Liver (tissue), 9 donors: ENCODE data around the gene FGF1. TPM values are rescaled to one million over a fixed set of nuclear protein-coding genes. Genes with fewer than 3 reads are reported as not detected.

Experiments used
- DNase-seq: peaks from one replicate; pipeline ENCODE4 v3.0.0-alpha.2; 2017; ENCODE audit warnings: low spot score
- H3K27ac ChIP-seq, 2 donors: one replicate each; pipeline ENCODE4 v1.7.0; 2013; ENCODE audit warnings: inconsistent platforms in 2 of 2, low read length in 2 of 2, control low read depth in 1 of 2, low read depth in 1 of 2, mild to moderate bottlenecking in 1 of 2
- H3K27me3 ChIP-seq, 4 donors: one replicate each; pipeline versions ENCODE4 v1.6.1 to v1.7.0; 2013; ENCODE audit warnings: low read length in 3 of 4, inconsistent platforms in 1 of 4, mild to moderate bottlenecking in 1 of 4, moderate library complexity in 1 of 4; ENCODE audit not compliant: control insufficient read depth in 4 of 4, insufficient read depth in 4 of 4
- H3K36me3 ChIP-seq, 4 donors: one replicate each; pipeline versions ENCODE4 v1.6.1 to v1.7.0; 2013; ENCODE audit warnings: low read length in 3 of 4, mild to moderate bottlenecking in 3 of 4, low read depth in 1 of 4, moderate library complexity in 1 of 4; ENCODE audit not compliant: control insufficient read depth in 4 of 4, insufficient read depth in 3 of 4
- H3K4me1 ChIP-seq, 4 donors: one replicate each; pipeline versions ENCODE4 v1.6.1 to v1.7.0; 2013; ENCODE audit warnings: low read length in 3 of 4, mild to moderate bottlenecking in 3 of 4, moderate library complexity in 1 of 4; ENCODE audit not compliant: control insufficient read depth in 4 of 4, insufficient read depth in 4 of 4
- H3K4me3 ChIP-seq, 3 donors: one replicate each; pipeline versions ENCODE4 v1.6.1 to v1.7.0; 2013; ENCODE audit warnings: low read length in 3 of 3, control low read depth in 1 of 3, low read depth in 1 of 3, mild to moderate bottlenecking in 1 of 3
- H3K9ac ChIP-seq, 2 donors: one replicate each; pipeline ENCODE4 v1.7.0; 2013; ENCODE audit warnings: low read length in 2 of 2, mild to moderate bottlenecking in 2 of 2, moderate library complexity in 2 of 2, control low read depth in 1 of 2, low read depth in 1 of 2
- H3K9me3 ChIP-seq, 4 donors: one replicate each; pipeline versions ENCODE4 v1.6.1 to v1.7.0; 2013; ENCODE audit warnings: low read length in 3 of 4; ENCODE audit not compliant: control insufficient read depth in 4 of 4
- CTCF ChIP-seq: fragments of 150-350 bp; IDR thresholded peaks from 2 replicates; pipeline ENCODE4 v1.5.1; 2017; ENCODE audit warnings: improper control_type of control experiment, low read depth, low read length; ENCODE audit not compliant: missing input control
- EGR1 ChIP-seq, 2 donors: IDR thresholded peaks; 2 replicates each; pipeline ENCODE4 v1.6.1; 2016 to 2018; ENCODE audit warnings: antibody characterized with exemption in 2 of 2, low read depth in 2 of 2
- FOXA1 ChIP-seq: IDR thresholded peaks from 2 replicates; pipeline ENCODE4 v1.6.1; 2016; ENCODE audit warnings: antibody characterized with exemption
- GABPA ChIP-seq, 2 donors: IDR thresholded peaks in 1 of 2; conservative IDR thresholded peaks in 1 of 2; 2 replicates each; pipeline ENCODE4 v1.6.1; 2016; ENCODE audit warnings: antibody characterized with exemption in 2 of 2, mild to moderate bottlenecking in 1 of 2, moderate library complexity in 1 of 2
- HNF4A ChIP-seq, 2 donors: conservative IDR thresholded peaks; 2 replicates each; pipeline ENCODE4 v1.6.1; 2016; ENCODE audit warnings: antibody characterized with exemption in 2 of 2, mild to moderate bottlenecking in 2 of 2
- JUND ChIP-seq, 2 donors: IDR thresholded peaks; 2 replicates each; pipeline ENCODE4 v1.6.1; 2016; ENCODE audit warnings: antibody characterized with exemption in 2 of 2
- MAX ChIP-seq: IDR thresholded peaks from 2 replicates; pipeline ENCODE4 v1.6.1; 2016; ENCODE audit warnings: antibody characterized with exemption
- NR2F2 ChIP-seq: IDR thresholded peaks from 2 replicates; pipeline ENCODE4 v1.6.1; 2016; ENCODE audit warnings: antibody characterized with exemption
- RAD21 ChIP-seq, 2 donors: IDR thresholded peaks; 2 replicates each; pipeline ENCODE4 v1.6.1; 2016; ENCODE audit warnings: antibody characterized with exemption in 2 of 2, mild to moderate bottlenecking in 2 of 2
- SP1 ChIP-seq: IDR thresholded peaks from 2 replicates; pipeline ENCODE4 v1.6.1; 2018; ENCODE audit warnings: antibody characterized with exemption, mild to moderate bottlenecking
- ZBTB33 ChIP-seq: IDR thresholded peaks from 2 replicates; pipeline ENCODE4 v1.6.1; 2016; ENCODE audit warnings: antibody characterized with exemption
- WGBS: extraction: QIAGEN DNeasy Blood & Tissue Kit; methylation state at CpG from one replicate; pipeline ENCODE4 v1.1.7; 2013; 5-methylcytosine and 5-hydroxymethylcytosine counted together
- polyA plus RNA-seq, 2 donors: library from polyadenylated mRNA; stranded (reverse) in 1 of 2; unstranded in 1 of 2; fragments of 200-250 nt in 1 of 2; fragments of >200 nt in 1 of 2; fragmentation: Nextera tagmentation in 1 of 2; extraction: Ambion mirVana in 1 of 2; gene quantifications; one replicate each; pipeline versions ENCODE4 v1.2.1 to v1.2.3, GENCODE V29; 2013 to 2015
- total RNA-seq, 2 donors: library from RNA; depleted of rRNA; stranded (reverse); fragments of >200 nt; gene quantifications; one replicate each; pipeline ENCODE4 v1.2.3, GENCODE V29; 2014
- donor health status: healthy.
- donor health status: healthy.
- donor health status: healthy.
- donor health status: healthy.
- donor health status: healthy.

FGF1 gene
- total and polyA plus RNA-seq, 4 donors, result 0.05 to 0.25 (median 0.16) TPM

- TF ChIP-seq HNF4A (conservative IDR thresholded peaks at IDR 0.05) (no peak), RAD21 (IDR thresholded peaks at IDR 0.05) (no peak), EGR1 (IDR thresholded peaks at IDR 0.05; ENCODE audit: low read depth in 2 of 2) (no peak), NR2F2 (no peak), CTCF (no peak), FOXA1 (no peak), ZBTB33 (no peak), GABPA (IDR thresholded peaks at IDR 0.05 in 1 of 2, conservative IDR thresholded peaks at IDR 0.05 in 1 of 2) (no peak), JUND (IDR thresholded peaks at IDR 0.05) (no peak), MAX (no peak), SP1 (no peak)
- H3K4me3 ChIP-seq, result no peak overlapping the region
- no peak overlapping the region for H3K9ac ChIP-seq
- DNase-seq, result no peak
- 94% methylated on average over 7 of the region's 7 CpGs for WGBS
- H3K4me1 ChIP-seq, result no peaks in the 10 kb centered on the region
- no peak overlapping the region for H3K27ac ChIP-seq
- H3K36me3 ChIP-seq, result no peaks in the 10 kb centered on the region
- H3K9me3 ChIP-seq, result no peaks in the 10 kb centered on the region
- no peaks in the 10 kb centered on the region for H3K27me3 ChIP-seq
These were observed 32.6 kb downstream of the FGF1 start for GRCh38 chr5:142653321-142653720.

- WGBS, result 83% methylated on average over 10 of the region's 10 CpGs
These were observed 33.3 kb downstream of the FGF1 start for GRCh38 chr5:142652563-142652962.

More at GRCh38 chr5:142652563-142652962, 33.3 kb downstream of the FGF1 start:
- no peak for DNase-seq
- Histone ChIP-seq H3K4me3 (no peak overlapping the region), H3K9ac (no peak overlapping the region), H3K4me1 (no peaks in the 10 kb centered on the region), H3K27ac (no peak overlapping the region), H3K9me3 (no peaks in the 10 kb centered on the region), H3K27me3 (no peaks in the 10 kb centered on the region), H3K36me3 (no peaks in the 10 kb centered on the region)
- no peak for TF ChIP-seq HNF4A (conservative IDR thresholded peaks at IDR 0.05)
- TF ChIP-seq FOXA1, result no peak
- TF ChIP-seq NR2F2, result no peak
- no peak for TF ChIP-seq JUND (IDR thresholded peaks at IDR 0.05)
- no peak for TF ChIP-seq CTCF
